AG10803 (cell line): ENCODE data around the gene COMMD2.

Experiments used
- DNase-seq: peaks from one replicate; pipeline ENCODE4 v3.0.0; 2010; ENCODE audit warnings: low read depth
- H3K4me3 ChIP-seq: 2 replicates; pipeline ENCODE4 v1.5.1; 2011; ENCODE audit warnings: mild to moderate bottlenecking, low read length, control low read depth
- TF ChIP-seq, protein P1 (sequence below): conservative IDR thresholded peaks from 2 replicates; pipeline ENCODE4 v1.5.1; 2011; ENCODE audit warnings: mild to moderate bottlenecking, low read length, control low read depth, inconsistent platforms

COMMD2 gene

GRCh38 chr3:149763565-149764195 is 11.4 kb upstream of the COMMD2 start:
- no peak overlapping the region for H3K4me3 ChIP-seq
- no peak for DNase-seq
- TF ChIP-seq, protein P1, sequence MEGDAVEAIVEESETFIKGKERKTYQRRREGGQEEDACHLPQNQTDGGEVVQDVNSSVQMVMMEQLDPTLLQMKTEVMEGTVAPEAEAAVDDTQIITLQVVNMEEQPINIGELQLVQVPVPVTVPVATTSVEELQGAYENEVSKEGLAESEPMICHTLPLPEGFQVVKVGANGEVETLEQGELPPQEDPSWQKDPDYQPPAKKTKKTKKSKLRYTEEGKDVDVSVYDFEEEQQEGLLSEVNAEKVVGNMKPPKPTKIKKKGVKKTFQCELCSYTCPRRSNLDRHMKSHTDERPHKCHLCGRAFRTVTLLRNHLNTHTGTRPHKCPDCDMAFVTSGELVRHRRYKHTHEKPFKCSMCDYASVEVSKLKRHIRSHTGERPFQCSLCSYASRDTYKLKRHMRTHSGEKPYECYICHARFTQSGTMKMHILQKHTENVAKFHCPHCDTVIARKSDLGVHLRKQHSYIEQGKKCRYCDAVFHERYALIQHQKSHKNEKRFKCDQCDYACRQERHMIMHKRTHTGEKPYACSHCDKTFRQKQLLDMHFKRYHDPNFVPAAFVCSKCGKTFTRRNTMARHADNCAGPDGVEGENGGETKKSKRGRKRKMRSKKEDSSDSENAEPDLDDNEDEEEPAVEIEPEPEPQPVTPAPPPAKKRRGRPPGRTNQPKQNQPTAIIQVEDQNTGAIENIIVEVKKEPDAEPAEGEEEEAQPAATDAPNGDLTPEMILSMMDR, result no peak

DNA sequence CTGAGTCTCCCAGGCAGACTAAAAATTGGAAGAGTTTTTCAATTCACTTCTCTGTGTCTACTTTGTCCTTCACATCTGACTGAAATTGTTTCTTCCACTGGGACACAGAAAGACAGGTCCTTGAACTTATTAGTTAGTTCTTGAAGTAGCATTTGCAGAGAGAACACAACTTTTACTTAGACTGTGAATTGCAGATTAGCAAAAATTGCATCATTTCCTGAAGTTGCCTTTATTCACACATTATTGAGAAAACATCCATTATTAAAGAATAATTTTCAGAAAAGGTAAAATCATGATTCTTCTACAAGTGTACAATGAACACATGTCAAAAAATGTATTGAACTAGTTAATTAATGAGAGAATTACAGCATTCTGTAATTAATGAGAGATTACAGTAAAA is 1.4 kb upstream of the COMMD2 start:
- TF ChIP-seq, protein P1, result no peak
- no peak overlapping the region for H3K4me3 ChIP-seq

DNA sequence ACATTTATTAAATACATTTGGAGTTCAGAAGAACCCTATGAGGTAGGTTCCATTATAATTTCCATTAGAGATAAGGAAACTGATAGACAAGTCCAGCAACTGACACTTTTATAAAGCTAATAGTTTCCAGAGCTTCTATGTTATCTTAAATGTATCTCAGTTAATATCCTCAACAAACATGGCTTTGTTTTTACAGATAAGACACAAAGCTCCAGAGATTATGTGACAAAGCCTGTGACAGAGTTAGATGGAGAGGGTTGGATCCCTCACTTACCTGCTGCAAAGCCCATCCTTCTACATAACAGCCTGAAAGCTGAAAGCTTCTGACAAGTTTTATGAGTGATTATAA is 473 bp upstream of the COMMD2 start:
- H3K4me3 ChIP-seq, result peak overlapping the region; percentile 85
- DNase-seq, result no peak
- TF ChIP-seq, protein P1, result no peak

More for the DNA sequence above, 1.4 kb upstream of the COMMD2 start:
- DNase-seq, result no peak

- TF ChIP-seq, protein P1, result no peak
- peak overlapping the region; percentile 85 for H3K4me3 ChIP-seq
- no peak for DNase-seq
Observed at GRCh38 chr3:149751551-149751950, 738 bp downstream of the COMMD2 start.

DNA sequence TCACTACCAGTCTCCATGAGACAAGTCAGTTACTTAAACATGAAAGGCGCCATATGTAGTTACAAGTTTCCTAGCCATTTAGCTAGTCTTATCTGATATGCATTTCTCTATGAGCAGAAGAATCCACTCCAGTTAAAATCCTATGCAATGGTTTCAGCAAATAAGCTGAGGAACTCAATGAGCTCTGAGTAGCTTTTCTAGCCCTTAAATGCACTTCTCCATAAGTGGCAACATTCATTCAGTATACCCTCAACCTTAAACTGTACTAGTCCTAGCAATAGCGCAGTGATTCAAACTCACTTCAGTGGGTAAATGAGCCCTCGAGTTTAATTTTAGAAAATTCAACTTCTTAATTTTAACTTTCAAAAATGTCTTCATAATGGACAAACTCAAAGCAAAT is 7.7 kb downstream of the COMMD2 start:
- TF ChIP-seq, protein P1, result no peak
- no peak overlapping the region for H3K4me3 ChIP-seq
- DNase-seq, result no peak

DNA sequence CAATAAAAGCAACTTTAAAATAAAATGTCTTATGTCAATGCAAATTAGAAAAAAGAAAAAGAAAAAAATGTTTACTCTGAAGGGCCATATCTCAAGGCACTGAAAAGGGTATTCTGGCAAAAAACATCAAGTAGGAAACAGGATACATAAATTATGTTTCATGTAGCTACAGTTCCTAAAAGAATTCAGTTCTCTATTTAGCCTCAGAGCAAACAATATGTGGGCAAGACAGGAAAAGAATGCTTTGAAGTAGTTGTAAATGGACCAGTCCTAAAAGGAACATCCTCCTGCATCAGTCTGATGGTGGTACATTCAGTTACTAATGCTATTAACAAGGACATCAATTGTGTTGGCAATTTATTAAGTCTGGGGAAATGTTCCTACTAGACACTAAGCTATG is 8.1 kb downstream of the COMMD2 start:
- no peak overlapping the region for H3K4me3 ChIP-seq
- TF ChIP-seq, protein P1, result no peak
- no peak for DNase-seq

DNA sequence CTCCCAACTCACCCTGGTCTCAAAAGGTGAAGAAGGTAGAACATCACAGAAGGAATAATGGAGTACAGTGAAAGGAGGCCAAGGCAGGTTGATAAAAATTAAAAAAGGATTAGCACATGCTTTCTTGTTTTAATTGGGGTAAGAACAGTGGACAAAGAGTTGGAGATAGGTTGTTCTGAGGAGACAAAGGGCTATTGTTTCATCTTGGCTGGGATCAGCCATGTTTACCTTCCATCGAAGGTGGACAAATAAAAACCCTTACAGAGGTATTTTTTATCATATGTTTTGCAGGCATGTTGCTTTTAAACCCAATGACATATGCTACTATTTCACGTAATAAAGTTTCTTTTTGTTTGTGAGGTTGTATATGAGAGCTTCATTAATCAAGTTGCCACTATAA is 12.9 kb downstream of the COMMD2 start:
- TF ChIP-seq, protein P1, result no peak
- no peak for DNase-seq

More for the DNA sequence above, 12.9 kb downstream of the COMMD2 start:
- no peak overlapping the region for H3K4me3 ChIP-seq
